ENCODE measurements around the gene EFEMP2. TPM values are rescaled to one million over a fixed set of nuclear protein-coding genes. Genes with fewer than 3 reads are reported as not detected.

EFEMP2 gene
- total and polyA plus RNA-seq, 10 of the 15 experiments (the other 5 are each of a cell fraction or from before 2014, with no cell fraction given), result 0.24 to 13.2 (median 1.3) TPM; not detected in 1

DNA sequence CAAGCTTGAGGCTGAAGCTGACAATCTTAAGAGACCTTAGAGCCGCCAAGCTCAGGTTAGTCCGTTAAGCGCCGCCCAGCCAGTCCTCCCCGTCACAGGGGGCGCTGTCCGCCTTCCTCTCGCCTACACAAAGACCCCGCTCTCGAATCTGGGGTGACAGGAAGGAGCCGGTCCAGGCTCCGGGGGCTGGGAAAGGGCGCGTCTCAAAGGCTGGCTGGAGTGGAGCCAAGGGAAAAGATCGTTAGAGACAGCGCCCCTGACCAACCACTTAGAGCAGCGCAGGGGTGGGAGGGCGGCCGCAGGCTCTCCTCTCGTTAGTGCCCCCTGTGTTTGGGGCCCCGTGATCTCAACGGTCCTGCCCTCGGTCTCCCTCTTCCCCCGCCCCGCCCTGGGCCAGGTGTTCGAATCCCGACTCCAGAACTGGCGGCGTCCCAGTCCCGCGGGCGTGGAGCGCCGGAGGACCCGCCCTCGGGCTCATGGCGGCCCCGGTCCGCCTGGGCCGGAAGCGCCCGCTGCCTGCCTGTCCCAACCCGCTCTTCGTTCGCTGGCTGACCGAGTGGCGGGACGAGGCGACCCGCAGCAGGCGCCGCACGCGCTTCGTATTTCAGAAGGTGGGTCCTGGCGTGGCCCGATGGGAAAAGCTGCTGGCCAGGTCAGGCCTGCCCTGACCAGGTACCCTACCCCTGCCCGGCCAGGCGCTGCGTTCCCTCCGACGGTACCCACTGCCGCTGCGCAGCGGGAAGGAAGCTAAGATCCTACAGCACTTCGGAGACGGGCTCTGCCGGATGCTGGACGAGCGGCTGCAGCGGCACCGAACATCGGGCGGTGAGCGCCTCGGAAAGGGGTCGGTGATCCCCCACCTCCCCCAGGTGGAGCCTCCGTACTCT lies 12.1 kb downstream of the EFEMP2 start, which contains the start of gene MUS81 (continued):
- TF ChIP-seq ZZZ3 (IDR thresholded peaks at IDR 0.05; ENCODE audit: control insufficient read depth, insufficient read length, low read depth) (no peak), EED (IDR thresholded peaks at IDR 0.05; ENCODE audit: low read depth) (peak; percentile 68; the same call in 1 of the 2 replicates), IKZF2 (IDR thresholded peaks at IDR 0.05) (peak; percentile 65 to 71), EGR1 (IDR thresholded peaks at IDR 0.05; ENCODE audit: borderline replicate concordance in 1 of 2, low read depth in 2 of 2, low read length in 2 of 2) (peak in 1 of 2 experiments; percentile 88; a peak in 2 of 3 replicates), TBL1XR1 (IDR thresholded peaks at IDR 0.05; ENCODE audit: low read depth, low read length) (no peak), LARP7 (IDR thresholded peaks at IDR 0.05) (peak; percentile 77; the same call in 1 of the 2 replicates), HDGF (IDR thresholded peaks at IDR 0.05) (no peak), ATF7 (IDR thresholded peaks at IDR 0.05; ENCODE audit: low read depth) (no peak; the same call in none of the 2 replicates), RCOR1 (conservative IDR thresholded peaks at IDR 0.05; ENCODE audit: low read depth, low read length) (0 out of 2 replicates have a peak, but pooled peaks have one; percentile 61), PAX5 (IDR thresholded peaks at IDR 0.05; ENCODE audit: borderline replicate concordance, low read depth, low read length) (no peak), FOXM1 (IDR thresholded peaks at IDR 0.05; ENCODE audit: low read depth, low read length) (no peak), HDAC6 (IDR thresholded peaks at IDR 0.05; ENCODE audit: unreplicated experiment) (no peak), BCL11A (IDR thresholded peaks at IDR 0.05; ENCODE audit: low read depth, low read length) (no peak), POLR2A (IDR thresholded peaks at IDR 0.05; ENCODE audit: low read depth, low read length) (peak; percentile 89), RELA (IDR thresholded peaks at IDR 0.05; ENCODE audit: borderline replicate concordance, partially characterized antibody) (peak; percentile 21), ZSCAN29 (IDR thresholded peaks at IDR 0.05) (no peak), SREBF1 (IDR thresholded peaks at IDR 0.05; ENCODE audit: low read length) (no peak), PAX8 (IDR thresholded peaks at IDR 0.05) (no peak)
- TF ChIP-seq, protein P1, sequence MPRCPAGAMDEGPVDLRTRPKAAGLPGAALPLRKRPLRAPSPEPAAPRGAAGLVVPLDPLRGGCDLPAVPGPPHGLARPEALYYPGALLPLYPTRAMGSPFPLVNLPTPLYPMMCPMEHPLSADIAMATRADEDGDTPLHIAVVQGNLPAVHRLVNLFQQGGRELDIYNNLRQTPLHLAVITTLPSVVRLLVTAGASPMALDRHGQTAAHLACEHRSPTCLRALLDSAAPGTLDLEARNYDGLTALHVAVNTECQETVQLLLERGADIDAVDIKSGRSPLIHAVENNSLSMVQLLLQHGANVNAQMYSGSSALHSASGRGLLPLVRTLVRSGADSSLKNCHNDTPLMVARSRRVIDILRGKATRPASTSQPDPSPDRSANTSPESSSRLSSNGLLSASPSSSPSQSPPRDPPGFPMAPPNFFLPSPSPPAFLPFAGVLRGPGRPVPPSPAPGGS (IDR thresholded peaks at IDR 0.05; ENCODE audit: borderline replicate concordance, insufficient read depth, low read depth, low read length, poor library complexity, severe bottlenecking), result peak; percentile 41
- TF ChIP-seq, protein P2, sequence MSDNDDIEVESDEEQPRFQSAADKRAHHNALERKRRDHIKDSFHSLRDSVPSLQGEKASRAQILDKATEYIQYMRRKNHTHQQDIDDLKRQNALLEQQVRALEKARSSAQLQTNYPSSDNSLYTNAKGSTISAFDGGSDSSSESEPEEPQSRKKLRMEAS (IDR thresholded peaks at IDR 0.05; ENCODE audit: low read depth, low read length), result peak; percentile 41; the same call in 1 of the 2 replicates
- TF ChIP-seq, protein P3, sequence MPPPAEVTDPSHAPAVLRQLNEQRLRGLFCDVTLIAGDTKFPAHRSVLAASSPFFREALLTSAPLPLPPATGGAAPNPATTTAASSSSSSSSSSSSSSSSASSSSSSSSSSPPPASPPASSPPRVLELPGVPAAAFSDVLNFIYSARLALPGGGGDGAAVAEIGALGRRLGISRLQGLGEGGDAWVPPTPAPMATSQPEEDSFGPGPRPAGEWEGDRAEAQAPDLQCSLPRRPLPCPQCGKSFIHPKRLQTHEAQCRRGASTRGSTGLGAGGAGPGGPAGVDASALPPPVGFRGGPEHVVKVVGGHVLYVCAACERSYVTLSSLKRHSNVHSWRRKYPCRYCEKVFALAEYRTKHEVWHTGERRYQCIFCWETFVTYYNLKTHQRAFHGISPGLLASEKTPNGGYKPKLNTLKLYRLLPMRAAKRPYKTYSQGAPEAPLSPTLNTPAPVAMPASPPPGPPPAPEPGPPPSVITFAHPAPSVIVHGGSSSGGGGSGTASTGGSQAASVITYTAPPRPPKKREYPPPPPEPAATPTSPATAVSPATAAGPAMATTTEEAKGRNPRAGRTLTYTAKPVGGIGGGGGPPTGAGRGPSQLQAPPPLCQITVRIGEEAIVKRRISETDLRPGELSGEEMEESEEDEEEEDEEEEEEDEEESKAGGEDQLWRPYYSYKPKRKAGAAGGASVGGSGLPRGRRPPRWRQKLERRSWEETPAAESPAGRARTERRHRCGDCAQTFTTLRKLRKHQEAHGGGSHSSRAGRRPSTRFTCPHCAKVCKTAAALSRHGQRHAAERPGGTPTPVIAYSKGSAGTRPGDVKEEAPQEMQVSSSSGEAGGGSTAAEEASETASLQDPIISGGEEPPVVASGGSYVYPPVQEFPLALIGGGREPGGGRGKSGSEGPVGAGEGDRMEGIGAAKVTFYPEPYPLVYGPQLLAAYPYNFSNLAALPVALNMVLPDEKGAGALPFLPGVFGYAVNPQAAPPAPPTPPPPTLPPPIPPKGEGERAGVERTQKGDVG (CRISPR knock-in tag; IDR thresholded peaks at IDR 0.05), result no peak
- TF ChIP-seq, protein P4, sequence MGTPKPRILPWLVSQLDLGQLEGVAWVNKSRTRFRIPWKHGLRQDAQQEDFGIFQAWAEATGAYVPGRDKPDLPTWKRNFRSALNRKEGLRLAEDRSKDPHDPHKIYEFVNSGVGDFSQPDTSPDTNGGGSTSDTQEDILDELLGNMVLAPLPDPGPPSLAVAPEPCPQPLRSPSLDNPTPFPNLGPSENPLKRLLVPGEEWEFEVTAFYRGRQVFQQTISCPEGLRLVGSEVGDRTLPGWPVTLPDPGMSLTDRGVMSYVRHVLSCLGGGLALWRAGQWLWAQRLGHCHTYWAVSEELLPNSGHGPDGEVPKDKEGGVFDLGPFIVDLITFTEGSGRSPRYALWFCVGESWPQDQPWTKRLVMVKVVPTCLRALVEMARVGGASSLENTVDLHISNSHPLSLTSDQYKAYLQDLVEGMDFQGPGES (IDR thresholded peaks at IDR 0.05), result no peak
- TF ChIP-seq, protein P5, sequence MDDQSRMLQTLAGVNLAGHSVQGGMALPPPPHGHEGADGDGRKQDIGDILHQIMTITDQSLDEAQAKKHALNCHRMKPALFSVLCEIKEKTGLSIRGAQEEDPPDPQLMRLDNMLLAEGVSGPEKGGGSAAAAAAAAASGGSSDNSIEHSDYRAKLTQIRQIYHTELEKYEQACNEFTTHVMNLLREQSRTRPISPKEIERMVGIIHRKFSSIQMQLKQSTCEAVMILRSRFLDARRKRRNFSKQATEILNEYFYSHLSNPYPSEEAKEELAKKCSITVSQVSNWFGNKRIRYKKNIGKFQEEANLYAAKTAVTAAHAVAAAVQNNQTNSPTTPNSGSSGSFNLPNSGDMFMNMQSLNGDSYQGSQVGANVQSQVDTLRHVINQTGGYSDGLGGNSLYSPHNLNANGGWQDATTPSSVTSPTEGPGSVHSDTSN (IDR thresholded peaks at IDR 0.05; ENCODE audit: insufficient replicate concordance, low read depth, low read length), result peak; percentile 56

All from GM12878 (cell line).